Activated CD4-positive, alpha-beta T cell treated with anti-CD3 and anti-CD28 coated beads, Interleukin-2, amount 10 ng/mL, durations not matched to agents 24 days and 14 days (primary cell): ENCODE data around the gene VPS13D. TPM values are rescaled to one million over a fixed set of nuclear protein-coding genes. Genes with fewer than 3 reads are reported as not detected.

Experiments used
- DNase-seq: peaks from one replicate; pipeline ENCODE4 v3.0.0; 2022
- H3K27ac Mint-ChIP-seq: one replicate; pipeline ENCODE4 v1.8.0; 2022; ENCODE audit warnings: mild to moderate bottlenecking, mixed read lengths
- H3K27me3 Mint-ChIP-seq: one replicate; pipeline ENCODE4 v1.8.0; 2022; ENCODE audit warnings: mixed read lengths
- H3K36me3 Mint-ChIP-seq: one replicate; pipeline ENCODE4 v1.8.0; 2022; ENCODE audit warnings: low read depth, mild to moderate bottlenecking, mixed read lengths
- H3K4me1 Mint-ChIP-seq: one replicate; pipeline ENCODE4 v1.8.0; 2021; ENCODE audit warnings: mixed read lengths
- H3K4me3 Mint-ChIP-seq: one replicate; pipeline ENCODE4 v1.8.0; 2022; ENCODE audit warnings: mild to moderate bottlenecking, moderate library complexity, mixed read lengths
- H3K9me3 Mint-ChIP-seq: one replicate; pipeline ENCODE4 v1.8.0; 2021; ENCODE audit warnings: mixed read lengths
- intact Hi-C: fragments of 100-400 bp; cut with micrococcal nuclease; formaldehyde crosslinking; loops from one replicate; pipeline ENCODE4 v1.15.1; 2023
- total RNA-seq: library from RNA; stranded (reverse); gene quantifications from 2 replicates; pipeline ENCODE4 v1.2.3, GENCODE V29; 2022

The VPS13D gene
- total RNA-seq, 1 donor from 2014 or later: 30.8 TPM

DNA sequence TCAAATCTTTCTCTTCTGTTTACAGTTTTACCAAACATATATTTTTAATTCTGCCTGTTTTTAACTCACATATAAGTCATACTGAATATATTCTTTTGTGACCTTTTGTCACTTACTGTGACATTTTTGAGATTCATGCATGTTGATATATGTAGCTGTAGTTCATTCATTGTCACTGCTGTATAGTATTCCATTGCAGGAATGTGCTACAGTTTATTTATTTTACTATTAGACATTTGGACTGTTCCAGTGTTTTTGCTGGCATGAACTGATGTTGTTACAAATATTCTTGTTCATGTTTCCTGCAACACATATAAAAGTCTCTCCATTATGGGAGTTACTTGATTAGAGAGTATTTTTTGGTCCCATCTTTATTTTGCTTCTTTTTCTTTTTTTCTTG is 213.3 kb downstream of the VPS13D start:
- Mint-ChIP-seq H3K27ac (no peak overlapping the region), H3K27me3 (peaks cover 7% of the 10 kb centered on the region), H3K4me1 (peaks cover 43% of the 10 kb centered on the region), H3K36me3 (peaks cover 55% of the 10 kb centered on the region), H3K4me3 (no peak overlapping the region), H3K9me3 (peaks cover 3% of the 10 kb centered on the region)
- no peak for DNase-seq
- intact Hi-C loops: no loop called here

GRCh38 chr1:12444329-12444841 is 214.6 kb downstream of the VPS13D start:
- Mint-ChIP-seq H3K4me3 (no peak overlapping the region), H3K4me1 (peaks cover 43% of the 10 kb centered on the region), H3K36me3 (peaks cover 48% of the 10 kb centered on the region), H3K27me3 (peaks cover 7% of the 10 kb centered on the region), H3K27ac (no peak overlapping the region), H3K9me3 (peaks cover 3% of the 10 kb centered on the region)
- DNase-seq: no peak
- intact Hi-C loops: no loop called here

DNA sequence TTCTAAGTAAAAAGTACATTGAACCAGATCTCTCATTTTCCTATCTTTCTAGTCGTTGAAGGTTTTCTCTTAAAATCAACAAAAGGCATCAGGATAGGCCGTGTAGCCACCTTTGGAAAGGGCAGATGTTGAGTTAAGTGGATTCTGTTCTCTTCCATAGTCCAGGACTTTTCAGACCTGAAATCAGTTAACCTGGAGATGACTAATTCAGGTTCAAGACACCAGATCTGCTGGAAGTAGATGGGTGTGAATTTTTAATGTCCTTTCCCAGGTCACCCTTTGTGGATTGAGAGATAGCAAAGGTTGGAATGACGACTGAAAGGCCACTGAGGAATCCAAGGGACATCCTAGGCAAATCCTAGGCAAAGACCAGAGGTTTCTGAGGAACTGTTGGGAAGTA is 215.4 kb downstream of the VPS13D start:
- Mint-ChIP-seq H3K4me1 (peaks cover 44% of the 10 kb centered on the region), H3K27ac (no peak overlapping the region)
- intact Hi-C loops: loop anchor here (5.0 kb wide), 1 partner anchor 398 kb away; no protein-coding TSS in a partner anchor

GRCh38 chr1:12446593-12446992 is 216.8 kb downstream of the VPS13D start:
- peaks cover 45% of the 10 kb centered on the region for H3K4me1 Mint-ChIP-seq
- intact Hi-C loops: loop anchor here (5.0 kb wide), 1 partner anchor 399 kb away; no protein-coding TSS in a partner anchor
- DNase-seq: no peak
- H3K27me3 Mint-ChIP-seq: peaks cover 4% of the 10 kb centered on the region
- H3K27ac Mint-ChIP-seq: no peak overlapping the region
- H3K4me3 Mint-ChIP-seq: no peak overlapping the region
- peaks cover 3% of the 10 kb centered on the region for H3K9me3 Mint-ChIP-seq
- H3K36me3 Mint-ChIP-seq: peaks cover 46% of the 10 kb centered on the region

More for the DNA sequence above, 215.4 kb downstream of the VPS13D start:
- DNase-seq: no peak
- H3K9me3 Mint-ChIP-seq: peaks cover 3% of the 10 kb centered on the region
- no peak overlapping the region for H3K4me3 Mint-ChIP-seq
- H3K27me3 Mint-ChIP-seq: peaks cover 5% of the 10 kb centered on the region
- peaks cover 44% of the 10 kb centered on the region for H3K36me3 Mint-ChIP-seq

GRCh38 chr1:12447307-12447706 is 217.5 kb downstream of the VPS13D start:
- peaks cover 4% of the 10 kb centered on the region for H3K27me3 Mint-ChIP-seq
- H3K9me3 Mint-ChIP-seq: peaks cover 3% of the 10 kb centered on the region
- H3K27ac Mint-ChIP-seq: no peak overlapping the region
- H3K4me1 Mint-ChIP-seq: peaks cover 48% of the 10 kb centered on the region
- peaks cover 47% of the 10 kb centered on the region for H3K36me3 Mint-ChIP-seq
- DNase-seq: no peak
- H3K4me3 Mint-ChIP-seq: no peak overlapping the region
- intact Hi-C loops: loop anchor here (5.0 kb wide), 1 partner anchor 400 kb away; no protein-coding TSS in a partner anchor

GRCh38 chr1:12447849-12448312 is 218.1 kb downstream of the VPS13D start:
- peaks cover 52% of the 10 kb centered on the region for H3K4me1 Mint-ChIP-seq
- intact Hi-C loops: loop anchor here (2.0 to 5.0 kb wide), 2 partner anchors 55 to 401 kb away; no protein-coding TSS in a partner anchor
- H3K9me3 Mint-ChIP-seq: peaks cover 3% of the 10 kb centered on the region
- peaks cover 47% of the 10 kb centered on the region for H3K36me3 Mint-ChIP-seq
- H3K27ac Mint-ChIP-seq: peak overlapping the region; percentile 43
- peaks cover 4% of the 10 kb centered on the region for H3K27me3 Mint-ChIP-seq
- DNase-seq: no peak
- H3K4me3 Mint-ChIP-seq: no peak overlapping the region

GRCh38 chr1:12448746-12449177 is 218.9 kb downstream of the VPS13D start:
- Mint-ChIP-seq H3K36me3 (peaks cover 43% of the 10 kb centered on the region), H3K27me3 (peaks cover 4% of the 10 kb centered on the region), H3K27ac (peak overlapping the region; percentile 94), H3K4me3 (peak overlapping the region; percentile 80), H3K9me3 (peaks cover 3% of the 10 kb centered on the region), H3K4me1 (peaks cover 61% of the 10 kb centered on the region)
- intact Hi-C loops: loop anchor here (1.0 to 5.0 kb wide), 12 partner anchors 10 to 401 kb away; partner anchors contain the start of gene DHRS3
- no peak for DNase-seq

GRCh38 chr1:12450090-12450755 is 220.4 kb downstream of the VPS13D start:
- peaks cover 74% of the 10 kb centered on the region for H3K4me1 Mint-ChIP-seq
- peak overlapping the region; percentile 80 for H3K4me3 Mint-ChIP-seq
- intact Hi-C loops: no loop called here
- peak overlapping the region; percentile 94 for H3K27ac Mint-ChIP-seq
- peaks cover 3% of the 10 kb centered on the region for H3K27me3 Mint-ChIP-seq
- H3K9me3 Mint-ChIP-seq: peaks cover 3% of the 10 kb centered on the region
- DNase-seq: no peak
- H3K36me3 Mint-ChIP-seq: peaks cover 36% of the 10 kb centered on the region

- intact Hi-C loops: no loop called here
- H3K27me3 Mint-ChIP-seq: no peaks in the 10 kb centered on the region
- H3K4me3 Mint-ChIP-seq: peak overlapping the region; percentile 24
- H3K4me1 Mint-ChIP-seq: peaks cover 77% of the 10 kb centered on the region
- peak overlapping the region; percentile 94 for H3K27ac Mint-ChIP-seq
- no peak for DNase-seq
- peaks cover 34% of the 10 kb centered on the region for H3K36me3 Mint-ChIP-seq
- peaks cover under 1% of the 10 kb centered on the region for H3K9me3 Mint-ChIP-seq
Measured at GRCh38 chr1:12450756-12451559, 221.1 kb downstream of the VPS13D start.

DNA sequence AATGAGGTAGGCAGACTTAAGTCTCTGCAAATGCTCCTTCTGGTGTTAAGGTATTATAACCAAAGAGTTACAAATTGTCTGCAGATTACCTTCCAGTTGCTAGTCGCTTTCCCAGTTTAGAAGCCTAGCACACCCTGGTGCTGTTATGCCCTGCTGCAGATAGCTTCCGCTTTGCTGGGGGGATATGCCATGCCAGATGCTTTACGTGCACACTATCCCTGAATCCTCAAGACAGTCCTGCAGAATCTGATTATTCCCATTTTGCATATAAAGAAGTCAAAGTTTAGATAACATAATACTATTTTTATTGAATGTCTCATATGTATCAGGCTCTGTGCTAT is 221.7 kb downstream of the VPS13D start:
- intact Hi-C loops: no loop called here
- Mint-ChIP-seq H3K36me3 (peaks cover 34% of the 10 kb centered on the region), H3K27ac (no peak overlapping the region), H3K27me3 (no peaks in the 10 kb centered on the region), H3K4me1 (peaks cover 76% of the 10 kb centered on the region), H3K4me3 (no peak overlapping the region), H3K9me3 (no peaks in the 10 kb centered on the region)
- no peak for DNase-seq

DNA sequence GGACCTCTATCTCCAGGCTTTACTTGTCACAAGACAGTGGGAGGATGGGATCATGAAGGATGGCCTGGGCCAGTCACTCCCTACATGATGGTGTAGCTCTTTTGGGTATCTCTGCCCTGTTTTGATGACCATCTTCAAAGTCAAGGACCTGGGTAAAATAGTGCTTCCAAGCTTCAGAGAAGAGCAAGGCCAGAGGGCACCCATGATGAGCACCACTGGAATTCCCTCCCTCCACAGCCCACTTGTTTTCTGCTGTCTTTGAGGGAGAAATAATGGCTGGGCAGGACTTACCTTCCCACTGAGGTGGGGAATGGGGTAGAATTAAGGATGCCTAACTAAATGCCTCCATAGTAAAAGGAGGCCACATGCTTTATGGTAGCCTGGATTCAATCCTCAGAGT is 222.4 kb downstream of the VPS13D start:
- intact Hi-C loops: no loop called here
- H3K4me3 Mint-ChIP-seq: no peak overlapping the region
- H3K27ac Mint-ChIP-seq: no peak overlapping the region
- H3K36me3 Mint-ChIP-seq: peaks cover 38% of the 10 kb centered on the region
- no peak for DNase-seq
- H3K9me3 Mint-ChIP-seq: no peaks in the 10 kb centered on the region
- H3K27me3 Mint-ChIP-seq: no peaks in the 10 kb centered on the region
- H3K4me1 Mint-ChIP-seq: peaks cover 79% of the 10 kb centered on the region

DNA sequence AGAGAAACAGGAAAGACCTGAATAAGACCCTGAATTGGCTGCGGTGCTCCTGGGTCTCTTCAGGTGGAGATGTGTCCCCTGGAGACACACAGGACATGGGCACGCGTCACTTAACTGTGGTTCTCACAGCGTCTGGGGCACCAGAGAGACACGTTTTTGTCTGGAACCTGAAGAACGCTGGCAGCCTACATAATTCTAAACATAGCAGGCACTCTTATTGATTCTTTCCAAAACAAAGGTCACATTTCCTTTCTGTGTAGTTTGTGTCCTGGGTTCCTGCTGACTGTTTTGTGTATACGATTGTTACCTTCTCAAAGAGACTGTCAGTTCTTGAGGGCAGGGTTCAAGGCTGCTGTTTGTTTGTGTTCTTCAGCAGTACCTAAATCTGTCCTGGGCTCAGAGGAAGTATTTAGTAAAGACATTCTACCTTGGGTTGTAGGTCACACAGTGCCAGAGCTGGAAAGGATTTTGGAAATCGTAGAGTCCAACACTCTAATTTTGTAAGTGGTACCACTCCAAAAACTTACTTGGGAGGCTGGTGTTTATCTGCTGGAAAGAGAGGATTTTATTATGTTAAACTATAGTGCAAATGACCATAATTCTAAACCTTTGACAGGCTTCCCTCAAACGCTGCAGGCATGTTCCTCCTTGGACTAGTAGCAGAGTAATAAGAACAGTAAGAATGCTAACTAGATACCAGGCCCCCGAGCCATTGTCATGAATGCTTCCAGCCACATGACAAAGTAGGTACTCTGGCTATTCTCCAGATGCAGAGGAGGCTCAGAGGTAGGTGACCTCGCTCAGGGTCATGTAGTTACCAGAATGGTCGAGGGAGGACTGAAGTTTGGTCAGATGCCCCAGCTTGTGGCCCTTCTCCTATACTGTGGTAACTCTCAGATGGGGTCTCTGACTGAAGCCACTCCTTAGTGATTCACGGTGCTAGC is 223.8 kb downstream of the VPS13D start:
- intact Hi-C loops: loop anchor here (1.0 kb wide), 1 partner anchor 14 kb away; no protein-coding TSS in a partner anchor
- no peaks in the 10 kb centered on the region for H3K9me3 Mint-ChIP-seq
- DNase-seq: peak; percentile 73
- H3K4me3 Mint-ChIP-seq: peak overlapping the region; percentile 57
- H3K27me3 Mint-ChIP-seq: no peaks in the 10 kb centered on the region
- peaks cover 75% of the 10 kb centered on the region for H3K4me1 Mint-ChIP-seq
- H3K36me3 Mint-ChIP-seq: peaks cover 44% of the 10 kb centered on the region
- peak overlapping the region; percentile 64 for H3K27ac Mint-ChIP-seq
